ENCODE data around the gene SYT14.

SYT14 gene

DNA sequence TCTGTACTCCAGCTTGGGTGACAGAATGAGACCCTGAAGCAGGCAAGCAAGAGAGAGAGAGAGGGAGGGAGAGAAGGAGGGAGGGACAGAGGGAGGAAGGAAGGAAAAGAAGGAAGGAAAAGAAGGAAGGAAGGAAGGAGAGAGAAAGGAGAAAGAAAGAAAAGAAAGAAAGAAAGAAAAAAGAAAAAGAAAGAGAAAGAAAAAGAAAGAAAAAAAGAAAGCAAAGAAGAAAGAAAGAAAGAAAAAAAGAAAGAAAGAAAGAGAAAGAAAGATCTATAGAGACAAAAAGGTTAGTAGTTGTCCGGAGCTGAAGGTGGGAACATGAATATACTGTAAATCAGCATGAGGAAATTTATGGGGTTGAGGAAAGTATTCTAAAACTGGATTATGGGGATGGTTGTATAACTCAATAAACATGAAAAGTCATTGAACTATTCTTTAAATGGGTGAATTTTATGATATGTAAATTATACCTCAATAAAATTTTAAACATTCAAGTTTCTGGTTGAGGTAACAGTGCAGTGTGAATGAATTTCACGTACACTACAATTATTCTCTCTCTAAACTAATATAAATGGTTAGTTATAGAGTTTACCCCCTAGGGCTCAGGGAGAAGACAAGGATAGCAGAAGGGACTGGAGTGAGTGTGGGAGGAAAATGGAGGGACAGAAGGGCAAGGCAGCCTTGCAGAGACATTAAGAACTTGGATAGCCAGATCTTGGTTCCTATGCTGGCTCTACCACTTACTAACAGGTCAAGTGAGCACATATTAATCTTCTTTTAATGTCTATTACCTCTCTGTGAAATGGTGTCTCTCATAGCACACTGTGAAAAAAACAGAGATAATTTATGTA lies 269.8 kb downstream of the SYT14 start:
- DNase-seq (ENCODE audit: low read depth), result no peak

DNA sequence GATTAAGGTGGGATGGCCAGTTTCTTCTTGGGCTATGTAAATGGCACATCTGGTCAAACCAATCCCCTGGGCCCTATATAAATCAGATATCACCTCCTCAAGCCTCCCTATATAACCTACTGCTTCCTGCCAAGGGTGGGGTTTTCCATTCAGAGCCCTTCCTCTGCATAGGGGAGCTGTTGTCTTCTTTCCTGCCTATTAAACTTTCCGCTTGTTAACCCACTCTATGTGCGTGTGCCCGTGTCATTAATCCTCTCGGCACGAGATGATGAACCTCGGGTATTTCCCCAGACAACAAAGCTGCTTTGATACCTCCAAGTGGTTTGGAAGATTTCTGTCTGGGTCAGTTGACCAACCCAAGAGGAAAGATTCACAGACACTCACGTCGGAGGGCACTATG lies 275.3 kb downstream of the SYT14 start:
- DNase-seq (ENCODE audit: low read depth), result no peak

DNA sequence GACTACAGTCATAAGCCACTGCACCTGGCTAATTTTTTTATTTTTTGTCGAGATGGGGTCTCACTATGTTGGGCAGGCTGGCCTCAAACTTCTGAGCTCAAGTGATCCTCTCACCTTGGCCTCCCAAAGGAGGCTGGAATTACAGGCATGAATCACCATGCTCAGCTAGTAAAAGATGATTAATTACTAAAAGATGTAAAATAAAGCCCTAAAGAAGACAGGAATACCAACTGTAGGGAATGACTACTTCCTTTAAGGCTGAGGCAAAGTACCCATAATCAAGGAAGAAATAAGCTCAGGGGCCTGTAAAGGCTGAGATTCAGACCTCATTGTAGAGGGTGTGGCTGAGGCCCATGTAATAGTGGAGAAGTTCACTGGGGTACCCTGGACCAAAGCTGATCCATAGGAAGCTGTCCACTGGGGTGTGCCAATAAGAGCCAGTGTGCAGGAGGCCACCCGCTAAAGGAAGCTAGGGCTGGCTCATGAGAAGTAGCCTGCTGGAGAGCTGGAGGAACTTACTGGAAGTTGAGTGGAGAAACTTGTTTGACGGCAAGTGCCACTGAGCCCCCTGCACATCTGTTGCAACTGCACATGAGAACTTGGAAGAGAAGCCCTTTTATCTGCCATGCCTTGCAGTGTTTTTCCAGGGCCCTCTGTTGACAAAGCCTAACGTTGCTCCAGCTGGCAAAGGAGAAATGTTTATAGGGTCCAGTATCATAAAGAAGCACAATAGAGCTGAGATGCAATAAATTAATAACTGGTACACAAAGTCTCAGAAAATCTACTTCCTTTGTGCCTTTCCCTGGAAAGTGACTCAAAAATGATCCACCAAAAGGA lies 276.8 kb downstream of the SYT14 start:
- DNase-seq (ENCODE audit: low read depth), result no peak

DNA sequence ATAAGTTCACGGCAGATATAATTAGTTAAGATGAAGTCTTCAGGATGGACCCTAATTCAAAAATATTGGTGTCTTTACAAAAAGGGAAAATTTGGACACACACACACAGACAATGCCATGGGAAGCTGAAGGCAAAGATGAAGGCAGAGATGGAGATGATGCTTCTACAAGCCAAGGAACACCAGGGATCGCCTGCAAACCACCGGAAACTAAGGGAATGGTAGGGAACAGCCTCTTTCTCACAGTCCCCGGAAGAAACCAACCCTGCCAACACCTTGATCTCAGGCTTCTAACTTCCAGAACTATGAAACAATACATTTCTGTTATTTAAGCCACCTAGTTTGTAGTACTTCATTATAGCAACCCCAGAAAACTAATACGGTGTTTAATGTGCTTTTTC lies 279.5 kb downstream of the SYT14 start:
- no peak for DNase-seq (ENCODE audit: low read depth)

DNA sequence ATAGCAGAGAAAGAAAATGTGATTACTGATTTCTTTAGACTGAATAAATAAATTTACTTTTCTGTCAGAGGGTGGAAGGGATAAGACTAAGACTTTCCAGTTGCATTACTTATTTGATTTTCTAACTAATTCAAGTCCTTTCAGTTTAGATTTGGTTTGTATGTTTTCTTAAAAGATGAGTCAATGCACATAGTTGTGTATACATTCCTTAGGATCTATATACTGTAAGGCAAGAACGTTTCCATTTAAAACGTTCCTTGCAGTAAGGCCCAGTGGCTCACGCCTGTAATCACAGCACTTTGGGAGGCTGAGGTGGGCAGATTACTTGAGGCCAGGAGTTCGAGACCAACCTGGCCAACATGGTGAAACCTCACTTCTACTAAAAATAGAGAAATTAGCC lies 280.0 kb downstream of the SYT14 start:
- DNase-seq (ENCODE audit: low read depth), result no peak

Measured in activated gamma-delta T cell treated with anti-CD3 and anti-CD28 coated beads, Interleukin-2, amount 50 U/mL, for 16 hours (primary cell).